Activated B cell treated with CpG ODN at 0.5 μM for 24 hours (primary cell): ENCODE results near the gene IL17RE. TPM values are rescaled to one million over a fixed set of nuclear protein-coding genes. Genes with fewer than 3 reads are reported as not detected.

ENCODE experiments used
- ATAC-seq: fragments of 200-7000 bp; cut with Tn5 transposase; one replicate; pipeline ENCODE4 v1.10.0; 2021; ENCODE audit warnings: low read depth, mild to moderate bottlenecking, moderate library complexity
- CTCF ChIA-PET: fragments of 350-600 bp; sonication (Branson Sonifier 250); formaldehyde crosslinking; loops from one replicate; lab custom pipeline; 2021; ENCODE audit warnings: antibody characterized with exemption; lab: Charles Lee
- POLR2A ChIA-PET: fragments of 350-600 bp; sonication (Branson Sonifier 250); formaldehyde crosslinking; loops from one replicate; lab custom pipeline; 2021; ENCODE audit warnings: antibody characterized with exemption; lab: Charles Lee
- DNase-seq: peaks from one replicate; pipeline ENCODE4 v3.0.0; 2022
- H3K27ac Mint-ChIP-seq: one replicate; pipeline ENCODE4 v1.8.0; 2020; ENCODE audit warnings: mixed read lengths
- H3K27me3 Mint-ChIP-seq: one replicate; pipeline ENCODE4 v1.8.0; 2021; ENCODE audit warnings: mixed read lengths
- H3K36me3 Mint-ChIP-seq: one replicate; pipeline ENCODE4 v1.8.0; 2021; ENCODE audit warnings: low read depth, mixed read lengths
- H3K4me1 Mint-ChIP-seq: one replicate; pipeline ENCODE4 v1.8.0; 2021; ENCODE audit warnings: mixed read lengths
- H3K4me3 Mint-ChIP-seq: one replicate; pipeline ENCODE4 v1.8.0; 2020; ENCODE audit warnings: mild to moderate bottlenecking, mixed read lengths
- H3K9me3 Mint-ChIP-seq: one replicate; pipeline ENCODE4 v1.8.0; 2020; ENCODE audit warnings: mixed read lengths
- CTCF ChIP-seq: fragments of 200-600 bp; IDR thresholded peaks from one replicate; pipeline ENCODE4 v1.8.0; 2022; ENCODE audit warnings: antibody characterized with exemption, mild to moderate bottlenecking
- intact Hi-C: fragments of 100-400 bp; cut with micrococcal nuclease; formaldehyde crosslinking; loops from one replicate; pipeline ENCODE4 v1.15.1; 2024
- total RNA-seq: library from RNA; stranded (reverse); gene quantifications from 2 replicates; pipeline ENCODE4 v1.2.3, GENCODE V29; 2022

Gene IL17RE
- total RNA-seq, 1 donor from 2014 or later = 0.82 TPM

DNA sequence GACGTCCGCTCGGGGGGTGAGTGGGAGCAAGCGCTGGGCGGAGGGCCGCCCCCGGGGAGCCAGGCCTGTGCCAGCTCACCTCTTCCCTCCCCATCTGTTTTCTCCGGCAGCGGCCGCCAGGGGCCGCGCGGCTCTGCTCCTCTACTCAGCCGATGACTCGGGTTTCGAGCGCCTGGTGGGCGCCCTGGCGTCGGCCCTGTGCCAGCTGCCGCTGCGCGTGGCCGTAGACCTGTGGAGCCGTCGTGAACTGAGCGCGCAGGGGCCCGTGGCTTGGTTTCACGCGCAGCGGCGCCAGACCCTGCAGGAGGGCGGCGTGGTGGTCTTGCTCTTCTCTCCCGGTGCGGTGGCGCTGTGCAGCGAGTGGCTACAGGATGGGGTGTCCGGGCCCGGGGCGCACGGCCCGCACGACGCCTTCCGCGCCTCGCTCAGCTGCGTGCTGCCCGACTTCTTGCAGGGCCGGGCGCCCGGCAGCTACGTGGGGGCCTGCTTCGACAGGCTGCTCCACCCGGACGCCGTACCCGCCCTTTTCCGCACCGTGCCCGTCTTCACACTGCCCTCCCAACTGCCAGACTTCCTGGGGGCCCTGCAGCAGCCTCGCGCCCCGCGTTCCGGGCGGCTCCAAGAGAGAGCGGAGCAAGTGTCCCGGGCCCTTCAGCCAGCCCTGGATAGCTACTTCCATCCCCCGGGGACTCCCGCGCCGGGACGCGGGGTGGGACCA, 30.4 kb downstream of the IL17RE start:
- CTCF ChIA-PET = interaction anchor here (0.7 to 2.8 kb wide), 18 partner anchors 13 to 807 kb away, joined by 3 to 29 read pairs (median 4); partner anchors contain the start of genes ARPC4, EMC3, JAGN1 and TADA3
- peak overlapping the region; percentile 98 for H3K4me3 Mint-ChIP-seq
- peak overlapping the region; percentile 98 for H3K27ac Mint-ChIP-seq
- intact Hi-C loops = loop anchor here (1.0 to 5.0 kb wide), 20 partner anchors 13 to 806 kb away; partner anchors contain the start of genes ARPC4, BRK1, FANCD2 and IL17RC
- peaks cover 25% of the 10 kb centered on the region for H3K36me3 Mint-ChIP-seq
- H3K4me1 Mint-ChIP-seq = peaks cover 41% of the 10 kb centered on the region
- DNase-seq (peak; percentile 83), ATAC-seq (peak; percentile 71)
- POLR2A ChIA-PET = interaction anchor here (0.5 to 4.6 kb wide), 49 partner anchors 8 to 1339 kb away, joined by 3 to 92 read pairs (median 6); partner anchors contain the start of genes ARPC4, ATG7, BRK1 and BRPF1
- TF ChIP-seq CTCF = peak; percentile 71
- H3K27me3 Mint-ChIP-seq = no peaks in the 10 kb centered on the region
- H3K9me3 Mint-ChIP-seq = no peaks in the 10 kb centered on the region

- CTCF ChIA-PET = interaction anchor here (0.8 to 2.8 kb wide), 11 partner anchors 13 to 806 kb away, joined by 3 to 29 read pairs (median 4); partner anchors contain the start of genes ARPC4, JAGN1, TADA3 and TATDN2
- Mint-ChIP-seq H3K4me3 (peak within 1 kb of the TSS; percentile 98), H3K36me3 (peaks cover 29% of the 10 kb centered on the region), H3K9me3 (no peaks in the 10 kb centered on the region), H3K4me1 (peaks cover 41% of the 10 kb centered on the region), H3K27me3 (no peaks in the 10 kb centered on the region), H3K27ac (peak within 1 kb of the TSS; percentile 98)
- POLR2A ChIA-PET = interaction anchor here (0.5 to 4.6 kb wide), 42 partner anchors 8 to 1339 kb away, joined by 3 to 92 read pairs (median 6); partner anchors contain the start of genes ARPC4, ATG7, BRK1 and BRPF1
- DNase-seq = peak; percentile 98
- TF ChIP-seq CTCF = no peak
- intact Hi-C loops = loop anchor here (1.0 to 5.0 kb wide), 21 partner anchors 13 to 805 kb away; partner anchors contain the start of genes ARPC4, BRK1, BRPF1 and FANCD2
- peak; percentile 83 for ATAC-seq
Observed at GRCh38 chr3:9933561-9934234, 31.1 kb downstream of the IL17RE start, which contains the start of gene CRELD1. CRELD1 (plus strand) TSS chr3:9933834; CDS start chr3:9934439, 605 bp downstream.

GRCh38 chr3:9934235-9934621, 31.6 kb downstream of the IL17RE start:
- intact Hi-C loops = loop anchor here (1.0 to 5.0 kb wide), 5 partner anchors 92 to 432 kb away; partner anchors contain the start of genes BRPF1, MTMR14 and RPUSD3
- H3K36me3 Mint-ChIP-seq = peaks cover 30% of the 10 kb centered on the region
- CTCF ChIA-PET = interaction anchor here (1.8 to 2.8 kb wide), 3 partner anchors 12 to 258 kb away, joined by 4 to 29 read pairs (median 5); no protein-coding TSS in a partner anchor
- DNase-seq = no peak
- POLR2A ChIA-PET = interaction anchor here (0.7 to 4.6 kb wide), 18 partner anchors 10 to 1338 kb away, joined by 3 to 92 read pairs (median 9); partner anchors contain the start of genes ARPC4, ATG7, BRPF1 and EMC3
- H3K27me3 Mint-ChIP-seq = no peaks in the 10 kb centered on the region
- ATAC-seq = no peak
- H3K4me1 Mint-ChIP-seq = peaks cover 41% of the 10 kb centered on the region
- H3K4me3 Mint-ChIP-seq = peak overlapping the region; percentile 98
- H3K27ac Mint-ChIP-seq = peak overlapping the region; percentile 98
- no peak for TF ChIP-seq CTCF
- no peaks in the 10 kb centered on the region for H3K9me3 Mint-ChIP-seq

- Mint-ChIP-seq H3K9me3 (no peaks in the 10 kb centered on the region), H3K27ac (peak overlapping the region; percentile 98), H3K4me3 (peak overlapping the region; percentile 98), H3K27me3 (no peaks in the 10 kb centered on the region), H3K4me1 (peaks cover 41% of the 10 kb centered on the region), H3K36me3 (peaks cover 32% of the 10 kb centered on the region)
- no peak for TF ChIP-seq CTCF
- POLR2A ChIA-PET = interaction anchor here (0.7 to 4.6 kb wide), 8 partner anchors 9 to 251 kb away, joined by 3 to 76 read pairs (median 5); partner anchors contain the start of genes EMC3 and JAGN1
- intact Hi-C loops = loop anchor here (1.0 to 5.0 kb wide), 5 partner anchors 93 to 433 kb away; partner anchors contain the start of genes BRPF1, MTMR14 and RPUSD3
- no peak for ATAC-seq
- CTCF ChIA-PET = interaction anchor here (1.8 kb wide), 1 partner anchor 11 kb away, joined by 5 read pairs; no protein-coding TSS in a partner anchor
- no peak for DNase-seq
Observed at GRCh38 chr3:9934993-9935392, 32.3 kb downstream of the IL17RE start.
